GM19328 (cell line): ENCODE measurements around the gene RUFY2.

Source experiments
- ATAC-seq: cut with Tn5 transposase; IDR thresholded peaks from one replicate; pipeline ENCODE4 v1.9.1; 2021; ENCODE audit warnings: mild to moderate bottlenecking, moderate library complexity; ENCODE audit not compliant: unreplicated experiment

The RUFY2 gene

GRCh38 chr10:68365611-68366010, 41.5 kb downstream of the RUFY2 start:
- no peak for ATAC-seq

GRCh38 chr10:68364101-68364886, 42.8 kb downstream of the RUFY2 start:
- ATAC-seq = no peak

- no peak for ATAC-seq
These were observed 44.5 kb downstream of the RUFY2 start for GRCh38 chr10:68362590-68362989.

GRCh38 chr10:68359189-68359588, 47.9 kb downstream of the RUFY2 start:
- no peak for ATAC-seq

GRCh38 chr10:68353537-68353936, 53.5 kb downstream of the RUFY2 start:
- no peak for ATAC-seq

- no peak for ATAC-seq
These were observed 58.8 kb downstream of the RUFY2 start for GRCh38 chr10:68348265-68348741.

- no peak for ATAC-seq
These were observed 60.3 kb downstream of the RUFY2 start for GRCh38 chr10:68346774-68347173.

GRCh38 chr10:68345621-68346020, 61.5 kb downstream of the RUFY2 start:
- no peak for ATAC-seq

- no peak for ATAC-seq
These were observed 64.1 kb downstream of the RUFY2 start for GRCh38 chr10:68342909-68343516.

GRCh38 chr10:68340358-68341080, 66.6 kb downstream of the RUFY2 start:
- ATAC-seq = no peak

- no peak for ATAC-seq
These were observed 70.2 kb downstream of the RUFY2 start for GRCh38 chr10:68336754-68337351.

- ATAC-seq = no peak
These were observed 72.2 kb downstream of the RUFY2 start for GRCh38 chr10:68334672-68335467.

- no peak for ATAC-seq
These were observed 73.3 kb downstream of the RUFY2 start for GRCh38 chr10:68333440-68334431.

- ATAC-seq = no peak
These were observed 74.0 kb downstream of the RUFY2 start for GRCh38 chr10:68333058-68333395.

GRCh38 chr10:68332259-68333057, 74.6 kb downstream of the RUFY2 start, which contains the start of gene PBLD:
Gene PBLD, minus strand, starts transcription at chr10:68332928. Its CDS starts 26,084 bp downstream, at chr10:68306844.
- peak; percentile 21 for ATAC-seq

- ATAC-seq = peak; percentile 72
These were observed 75.4 kb downstream of the RUFY2 start, which contains the start of gene HNRNPH3 for GRCh38 chr10:68331455-68332258. Gene HNRNPH3, plus strand, starts transcription at chr10:68332064. Its CDS starts 5,158 bp downstream, at chr10:68337222.

- ATAC-seq = no peak
These were observed 76.1 kb downstream of the RUFY2 start for GRCh38 chr10:68330852-68331454.
